ENCODE results near the gene INCA1. TPM values are rescaled to one million over a fixed set of nuclear protein-coding genes. Genes with fewer than 3 reads are reported as not detected.

Gene INCA1
- total and polyA plus RNA-seq, 4 donors: 0.28 to 0.75 (median 0.55) TPM

- H3K27ac ChIP-seq (ENCODE audit: low read depth in 1 of 2, low read length in 2 of 2): no peak overlapping the region
- DNase-seq (ENCODE audit: low spot score): no peak
- no peak overlapping the region for H3K4me3 ChIP-seq (ENCODE audit: low read depth in 1 of 3, low read length in 3 of 3)
- H3K9me3 ChIP-seq (ENCODE audit: control insufficient read depth in 4 of 4, low read length in 3 of 4): no peaks in the 10 kb centered on the region
- H3K4me1 ChIP-seq (ENCODE audit: control insufficient read depth in 4 of 4, insufficient read depth in 4 of 4, low read length in 3 of 4): no peaks in the 10 kb centered on the region
- 80% methylated on average over 6 of the region's 6 CpGs for WGBS
- no peak for TF ChIP-seq JUND (IDR thresholded peaks at IDR 0.05)
- no peak for TF ChIP-seq GABPA (IDR thresholded peaks at IDR 0.05 in 1 of 2, conservative IDR thresholded peaks at IDR 0.05 in 1 of 2)
- no peak for TF ChIP-seq FOXA2 (IDR thresholded peaks at IDR 0.05)
- no peak for TF ChIP-seq SP1 (IDR thresholded peaks at IDR 0.05)
- TF ChIP-seq HNF4G (IDR thresholded peaks at IDR 0.05): no peak
- TF ChIP-seq HNF4A (conservative IDR thresholded peaks at IDR 0.05): no peak
- no peak for TF ChIP-seq NR2F2 (IDR thresholded peaks at IDR 0.05)
- no peak for TF ChIP-seq REST (IDR thresholded peaks at IDR 0.05)
- no peak for TF ChIP-seq ZBTB33 (IDR thresholded peaks at IDR 0.05)
- TF ChIP-seq RAD21 (IDR thresholded peaks at IDR 0.05): no peak
- TF ChIP-seq YY1 (IDR thresholded peaks at IDR 0.05): no peak
- no peak for TF ChIP-seq MAX (IDR thresholded peaks at IDR 0.05)
- no peak for TF ChIP-seq FOXA1 (IDR thresholded peaks at IDR 0.05)
- H3K9ac ChIP-seq (ENCODE audit: low read depth in 1 of 2, low read length in 2 of 2): no peak overlapping the region
- H3K27me3 ChIP-seq (ENCODE audit: control insufficient read depth in 4 of 4, insufficient read depth in 4 of 4, low read length in 3 of 4): no peaks in the 10 kb centered on the region
- H3K36me3 ChIP-seq (ENCODE audit: control insufficient read depth in 4 of 4, insufficient read depth in 3 of 4, low read depth in 1 of 4, low read length in 3 of 4): peaks cover 25 to 78% (median 45%) of the 10 kb centered on the region in 4 donors
Measured at GRCh38 chr17:5011928-5012327, 14.6 kb upstream of the INCA1 start.

GRCh38 chr17:5003214-5003867 lies 6.0 kb upstream of the INCA1 start:
- Histone ChIP-seq H3K27ac (ENCODE audit: low read depth in 1 of 2, low read length in 2 of 2) (no peak overlapping the region), H3K4me1 (ENCODE audit: control insufficient read depth in 4 of 4, insufficient read depth in 4 of 4, low read length in 3 of 4) (peaks cover 2 to 26% (median 21%) of the 10 kb centered on the region in 4 donors), H3K9me3 (ENCODE audit: control insufficient read depth in 4 of 4, low read length in 3 of 4) (no peaks in the 10 kb centered on the region), H3K4me3 (ENCODE audit: low read depth in 1 of 3, low read length in 3 of 3) (no peak overlapping the region), H3K9ac (ENCODE audit: low read depth in 1 of 2, low read length in 2 of 2) (no peak overlapping the region), H3K27me3 (ENCODE audit: control insufficient read depth in 4 of 4, insufficient read depth in 4 of 4, low read length in 3 of 4) (no peaks in the 10 kb centered on the region), H3K36me3 (ENCODE audit: control insufficient read depth in 4 of 4, insufficient read depth in 3 of 4, low read depth in 1 of 4, low read length in 3 of 4) (peaks cover 31 to 62% (median 54%) of the 10 kb centered on the region in 4 donors)
- WGBS: 89% methylated on average over 18 of the region's 18 CpGs
- TF ChIP-seq TAF1 (conservative IDR thresholded peaks at IDR 0.05) (no peak), FOXA2 (IDR thresholded peaks at IDR 0.05) (no peak), REST (IDR thresholded peaks at IDR 0.05) (no peak), EGR1 (IDR thresholded peaks at IDR 0.05; ENCODE audit: low read depth in 2 of 2) (no peak), GABPA (IDR thresholded peaks at IDR 0.05 in 1 of 2, conservative IDR thresholded peaks at IDR 0.05 in 1 of 2) (no peak), SP1 (IDR thresholded peaks at IDR 0.05) (no peak), RAD21 (IDR thresholded peaks at IDR 0.05) (no peak), MAX (IDR thresholded peaks at IDR 0.05) (no peak), FOXA1 (IDR thresholded peaks at IDR 0.05) (no peak), ZBTB33 (IDR thresholded peaks at IDR 0.05) (no peak), YY1 (IDR thresholded peaks at IDR 0.05) (no peak), NR2F2 (IDR thresholded peaks at IDR 0.05) (no peak), ATF3 (IDR thresholded peaks at IDR 0.05) (no peak), JUND (IDR thresholded peaks at IDR 0.05) (no peak)
- DNase-seq (ENCODE audit: low spot score): no peak
